Panc1 (cell line): Measurements from ENCODE around the gene CDCP1.

Experiments
- CTCF ChIP-seq: fragments of 450-650 bp; IDR thresholded peaks from 2 replicates; pipeline ENCODE4 v1.5.1; 2017; ENCODE audit warnings: mild to moderate bottlenecking
- POLR2AphosphoS5 ChIP-seq: IDR thresholded peaks from 2 replicates; pipeline ENCODE4 v1.6.1; 2012; ENCODE audit warnings: mild to moderate bottlenecking, low read depth, low read length, moderate library complexity

- TF ChIP-seq CTCF (no peak), POLR2AphosphoS5 (no peak)
These were observed 17.2 kb downstream of the CDCP1 start for GRCh38 chr3:45128950-45129349.
